ENCODE results near the gene KLHL29. TPM values are rescaled to one million over a fixed set of nuclear protein-coding genes. Genes with fewer than 3 reads are reported as not detected.
A peak's percentile ranks its signal among the peaks of the same experiment; 100 is the strongest.

Gene KLHL29
- total RNA-seq, 1 experiment from 2014 or later, result 43.1 TPM

DNA sequence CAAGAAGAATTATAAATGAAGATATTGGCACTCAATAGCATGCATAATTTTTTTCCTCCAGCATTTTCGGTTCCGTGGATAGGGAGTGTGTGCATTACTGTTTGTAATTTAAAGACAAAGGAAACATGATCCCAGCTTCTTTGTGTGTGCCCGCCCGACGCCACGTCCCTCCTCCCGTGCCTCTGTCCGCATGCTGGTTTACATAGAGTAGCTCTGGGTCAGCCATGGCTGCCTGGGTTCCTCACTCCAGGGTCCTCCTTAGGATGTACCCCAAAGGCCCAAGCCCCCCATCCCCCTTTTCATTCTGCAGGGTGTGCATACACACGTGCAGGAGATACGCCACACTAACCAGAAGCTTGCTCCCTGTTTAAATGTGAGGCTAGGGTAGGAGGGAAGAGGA is 214.7 kb downstream of the KLHL29 start:
- Mint-ChIP-seq H3K36me3 (ENCODE audit: insufficient read depth, unreplicated experiment) (no peaks in the 10 kb centered on the region), H3K4me3 (ENCODE audit: unreplicated experiment) (no peak overlapping the region)
- CTCF ChIA-PET, result interaction anchor here (0.5 to 0.7 kb wide), 2 partner anchors 157 to 233 kb away, joined by 3 to 5 read pairs; no protein-coding TSS in a partner anchor

GRCh38 chr2:23600346-23600745 is 215.4 kb downstream of the KLHL29 start:
- CTCF ChIA-PET, result interaction anchor here (0.5 to 0.7 kb wide), 2 partner anchors 156 to 234 kb away, joined by 3 to 5 read pairs; no protein-coding TSS in a partner anchor
- H3K27ac Mint-ChIP-seq (ENCODE audit: low read depth, unreplicated experiment), result no peak overlapping the region
- no peak overlapping the region for H3K4me3 Mint-ChIP-seq (ENCODE audit: unreplicated experiment)
- no TSS peak for BruUV-seq (replicated peaks)
- no peaks in the 10 kb centered on the region for H3K36me3 Mint-ChIP-seq (ENCODE audit: insufficient read depth, unreplicated experiment)
- intact Hi-C loops (cut with micrococcal nuclease), result no loop called here
- no peaks in the 10 kb centered on the region for H3K9me3 Mint-ChIP-seq (ENCODE audit: unreplicated experiment)
- no peaks in the 10 kb centered on the region for H3K27me3 Mint-ChIP-seq (ENCODE audit: insufficient read depth, unreplicated experiment)
- no peak for DNase-seq (ENCODE audit: unreplicated experiment)
- peaks cover 9% of the 10 kb centered on the region for H3K4me1 Mint-ChIP-seq (ENCODE audit: insufficient read depth, unreplicated experiment)
- POLR2A ChIA-PET, result interaction anchor here (0.7 kb wide), 1 partner anchor 127 kb away, joined by 3 read pairs; no protein-coding TSS in a partner anchor
- TF ChIP-seq, protein P1, sequence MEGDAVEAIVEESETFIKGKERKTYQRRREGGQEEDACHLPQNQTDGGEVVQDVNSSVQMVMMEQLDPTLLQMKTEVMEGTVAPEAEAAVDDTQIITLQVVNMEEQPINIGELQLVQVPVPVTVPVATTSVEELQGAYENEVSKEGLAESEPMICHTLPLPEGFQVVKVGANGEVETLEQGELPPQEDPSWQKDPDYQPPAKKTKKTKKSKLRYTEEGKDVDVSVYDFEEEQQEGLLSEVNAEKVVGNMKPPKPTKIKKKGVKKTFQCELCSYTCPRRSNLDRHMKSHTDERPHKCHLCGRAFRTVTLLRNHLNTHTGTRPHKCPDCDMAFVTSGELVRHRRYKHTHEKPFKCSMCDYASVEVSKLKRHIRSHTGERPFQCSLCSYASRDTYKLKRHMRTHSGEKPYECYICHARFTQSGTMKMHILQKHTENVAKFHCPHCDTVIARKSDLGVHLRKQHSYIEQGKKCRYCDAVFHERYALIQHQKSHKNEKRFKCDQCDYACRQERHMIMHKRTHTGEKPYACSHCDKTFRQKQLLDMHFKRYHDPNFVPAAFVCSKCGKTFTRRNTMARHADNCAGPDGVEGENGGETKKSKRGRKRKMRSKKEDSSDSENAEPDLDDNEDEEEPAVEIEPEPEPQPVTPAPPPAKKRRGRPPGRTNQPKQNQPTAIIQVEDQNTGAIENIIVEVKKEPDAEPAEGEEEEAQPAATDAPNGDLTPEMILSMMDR (IDR thresholded peaks at IDR 0.05; ENCODE audit: unreplicated experiment), result no peak

More for the DNA sequence above, 214.7 kb downstream of the KLHL29 start:
- Mint-ChIP-seq H3K27ac (ENCODE audit: low read depth, unreplicated experiment) (no peak overlapping the region), H3K27me3 (ENCODE audit: insufficient read depth, unreplicated experiment) (no peaks in the 10 kb centered on the region), H3K4me1 (ENCODE audit: insufficient read depth, unreplicated experiment) (peaks cover 9% of the 10 kb centered on the region), H3K9me3 (ENCODE audit: unreplicated experiment) (no peaks in the 10 kb centered on the region)
- intact Hi-C loops (cut with micrococcal nuclease), result no loop called here
- no TSS peak for BruUV-seq (replicated peaks)
- TF ChIP-seq, protein P1 (IDR thresholded peaks at IDR 0.05; ENCODE audit: unreplicated experiment), result no peak
- DNase-seq (ENCODE audit: unreplicated experiment), result no peak
- POLR2A ChIA-PET, result interaction anchor here (0.7 kb wide), 1 partner anchor 128 kb away, joined by 3 read pairs; no protein-coding TSS in a partner anchor

DNA sequence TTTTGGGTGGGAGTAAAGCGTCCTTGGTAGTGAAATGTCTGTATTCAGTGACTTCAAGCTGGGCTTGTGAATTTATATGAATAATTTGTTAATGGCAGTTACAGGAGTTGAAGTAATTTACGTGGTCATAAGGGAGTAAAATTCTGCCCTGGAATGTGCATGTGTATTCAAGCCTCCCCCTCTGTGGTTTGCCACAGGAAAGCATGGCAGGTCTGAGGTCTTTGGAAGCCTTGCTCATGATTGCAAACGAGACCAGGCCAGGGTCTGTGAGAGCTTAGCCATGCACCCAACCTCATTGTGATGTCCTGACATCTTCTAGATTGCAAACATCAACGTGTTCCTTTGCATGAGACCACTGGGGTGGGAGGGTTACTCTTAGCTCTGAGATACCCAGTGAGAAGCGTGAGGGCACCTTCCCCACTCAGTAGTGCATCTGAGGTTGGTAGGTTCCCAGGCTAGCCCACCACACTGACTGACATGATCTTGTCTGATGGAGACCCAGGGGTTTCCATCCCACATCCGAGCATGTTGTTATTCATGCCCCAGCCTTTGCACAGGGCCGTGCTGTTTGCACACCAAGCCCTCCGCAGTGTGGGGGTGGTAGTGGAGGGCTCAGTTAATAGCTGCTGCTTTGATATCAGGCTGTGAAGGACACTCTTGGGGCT is 216.5 kb downstream of the KLHL29 start:
- CTCF ChIA-PET, result interaction anchor here (0.6 kb wide), 1 partner anchor 17 kb away, joined by 3 read pairs; no protein-coding TSS in a partner anchor
- Mint-ChIP-seq H3K4me3 (ENCODE audit: unreplicated experiment) (no peak overlapping the region), H3K36me3 (ENCODE audit: insufficient read depth, unreplicated experiment) (no peaks in the 10 kb centered on the region), H3K9me3 (ENCODE audit: unreplicated experiment) (no peaks in the 10 kb centered on the region), H3K27me3 (ENCODE audit: insufficient read depth, unreplicated experiment) (no peaks in the 10 kb centered on the region), H3K4me1 (ENCODE audit: insufficient read depth, unreplicated experiment) (peaks cover 9% of the 10 kb centered on the region), H3K27ac (ENCODE audit: low read depth, unreplicated experiment) (peak overlapping the region; percentile 96)
- TF ChIP-seq, protein P1 (IDR thresholded peaks at IDR 0.05; ENCODE audit: unreplicated experiment), result no peak
- POLR2A ChIA-PET, result no interaction called here
- intact Hi-C loops (cut with micrococcal nuclease), result no loop called here
- BruUV-seq (replicated peaks), result no TSS peak
- no peak for DNase-seq (ENCODE audit: unreplicated experiment)

DNA sequence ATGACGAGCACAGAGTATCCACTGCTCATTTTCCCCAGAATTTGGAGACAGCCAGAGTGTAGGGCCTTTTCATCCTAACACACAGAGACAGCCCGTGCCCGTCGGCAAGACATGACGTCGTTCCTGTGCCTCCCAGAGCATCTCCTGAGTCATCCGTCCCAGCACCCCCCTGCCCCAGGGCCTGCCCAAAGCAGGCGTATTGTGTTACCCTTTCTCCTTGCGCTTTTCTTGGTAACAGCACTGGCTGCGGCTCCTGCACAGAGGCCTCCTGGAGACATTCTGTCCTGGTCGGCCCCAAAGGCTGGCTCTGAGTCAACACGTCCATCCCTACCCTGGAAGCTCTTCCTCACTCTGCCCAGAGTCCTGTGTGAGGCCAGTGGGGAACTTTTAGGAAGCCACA is 217.1 kb downstream of the KLHL29 start:
- Mint-ChIP-seq H3K9me3 (ENCODE audit: unreplicated experiment) (no peaks in the 10 kb centered on the region), H3K4me3 (ENCODE audit: unreplicated experiment) (peak overlapping the region; percentile 16), H3K27me3 (ENCODE audit: insufficient read depth, unreplicated experiment) (no peaks in the 10 kb centered on the region), H3K27ac (ENCODE audit: low read depth, unreplicated experiment) (peak overlapping the region; percentile 96), H3K36me3 (ENCODE audit: insufficient read depth, unreplicated experiment) (no peaks in the 10 kb centered on the region), H3K4me1 (ENCODE audit: insufficient read depth, unreplicated experiment) (peaks cover 9% of the 10 kb centered on the region)
- intact Hi-C loops (cut with micrococcal nuclease), result no loop called here
- DNase-seq (ENCODE audit: unreplicated experiment), result peak; percentile 90
- no TSS peak for BruUV-seq (replicated peaks)
- CTCF ChIA-PET, result interaction anchor here (0.6 kb wide), 2 partner anchors 17 to 157 kb away, joined by 3 to 4 read pairs; no protein-coding TSS in a partner anchor
- TF ChIP-seq, protein P1 (IDR thresholded peaks at IDR 0.05; ENCODE audit: unreplicated experiment), result no peak
- POLR2A ChIA-PET, result no interaction called here
